KOPT-K1 (cell line): ENCODE results near the gene KIF5A.
"Not testable (repeated sequence)": the region's sequence is repeated elsewhere in the genome, so short reads cannot be mapped to it uniquely, and the experiment has no call there.

ENCODE experiments used
- H3K27ac ChIP-seq: fragments of 200-600 bp; sonication (generic); 2 replicates; pipeline ENCODE4 v1.5.1; 2016; ENCODE audit warnings: antibody characterized with exemption, mild to moderate bottlenecking, low read depth, low read length; ENCODE audit not compliant: poor library complexity, severe bottlenecking
- H3K36me3 ChIP-seq: fragments of 200-600 bp; sonication (generic); 2 replicates; pipeline ENCODE4 v1.5.1; 2017; ENCODE audit warnings: antibody characterized with exemption, mild to moderate bottlenecking, low read length, moderate library complexity; ENCODE audit not compliant: insufficient read depth
- H3K9me3 ChIP-seq: fragments of 200-600 bp; sonication (generic); 2 replicates; pipeline ENCODE4 v1.5.1; 2017; ENCODE audit warnings: antibody characterized with exemption, low read length, mild to moderate bottlenecking; ENCODE audit not compliant: insufficient read depth, poor library complexity, severe bottlenecking

The KIF5A gene

GRCh38 chr12:57549909-57550640, at the start of gene KIF5A:
TSS of gene KIF5A (plus strand) at chr12:57550044. CDS start at chr12:57550272, 228 bp downstream.
- H3K27ac ChIP-seq = no peak within 1 kb of the TSS
- no peaks in the 10 kb centered on the region for H3K36me3 ChIP-seq
- no peaks in the 10 kb centered on the region for H3K9me3 ChIP-seq

GRCh38 chr12:57500213-57500612, 49.6 kb upstream of the KIF5A start:
- no peaks in the 10 kb centered on the region for H3K9me3 ChIP-seq
- peaks cover 95% of the 10 kb centered on the region for H3K36me3 ChIP-seq
- H3K27ac ChIP-seq = no peak overlapping the region

- peaks cover 90% of the 10 kb centered on the region for H3K36me3 ChIP-seq
- not testable (repeated sequence) for H3K27ac ChIP-seq, H3K9me3 ChIP-seq
Measured at GRCh38 chr12:57502311-57502969, 47.4 kb upstream of the KIF5A start.

- H3K27ac ChIP-seq, H3K9me3 ChIP-seq: not testable (repeated sequence)
- peaks cover 84% of the 10 kb centered on the region for H3K36me3 ChIP-seq
Measured at GRCh38 chr12:57506541-57506940, 43.3 kb upstream of the KIF5A start.

GRCh38 chr12:57507796-57508195, 42.0 kb upstream of the KIF5A start:
- H3K27ac ChIP-seq, H3K9me3 ChIP-seq: not testable (repeated sequence)
- H3K36me3 ChIP-seq = peaks cover 84% of the 10 kb centered on the region

- Histone ChIP-seq H3K9me3 (no peaks in the 10 kb centered on the region), H3K36me3 (peaks cover 84% of the 10 kb centered on the region)
Measured at GRCh38 chr12:57511161-57511560, 38.7 kb upstream of the KIF5A start.

GRCh38 chr12:57511588-57512325, 38.1 kb upstream of the KIF5A start:
- H3K36me3 ChIP-seq = peaks cover 84% of the 10 kb centered on the region
- no peak overlapping the region for H3K27ac ChIP-seq
- no peaks in the 10 kb centered on the region for H3K9me3 ChIP-seq

More at GRCh38 chr12:57511161-57511560, 38.7 kb upstream of the KIF5A start:
- no peak overlapping the region for H3K27ac ChIP-seq

GRCh38 chr12:57512665-57513064, 37.2 kb upstream of the KIF5A start:
- Histone ChIP-seq H3K36me3 (peaks cover 93% of the 10 kb centered on the region), H3K27ac (no peak overlapping the region), H3K9me3 (no peaks in the 10 kb centered on the region)

- H3K27ac ChIP-seq = no peak overlapping the region
- peaks cover 99% of the 10 kb centered on the region for H3K36me3 ChIP-seq
- no peaks in the 10 kb centered on the region for H3K9me3 ChIP-seq
Measured at GRCh38 chr12:57513266-57513665, 36.6 kb upstream of the KIF5A start.

- not testable (repeated sequence) for H3K9me3 ChIP-seq, H3K27ac ChIP-seq
- peaks cover 99% of the 10 kb centered on the region for H3K36me3 ChIP-seq
Measured at GRCh38 chr12:57513677-57514076, 36.2 kb upstream of the KIF5A start.

- not testable (repeated sequence) for H3K27ac ChIP-seq, H3K9me3 ChIP-seq
- peaks cover 99% of the 10 kb centered on the region for H3K36me3 ChIP-seq
Measured at GRCh38 chr12:57514246-57514645, 35.6 kb upstream of the KIF5A start.

GRCh38 chr12:57514720-57515407, 35.0 kb upstream of the KIF5A start:
- Histone ChIP-seq H3K27ac (no peak overlapping the region), H3K9me3 (no peaks in the 10 kb centered on the region), H3K36me3 (peaks cover 98% of the 10 kb centered on the region)

- H3K9me3 ChIP-seq = no peaks in the 10 kb centered on the region
- no peak overlapping the region for H3K27ac ChIP-seq
- peaks cover 91% of the 10 kb centered on the region for H3K36me3 ChIP-seq
Measured at GRCh38 chr12:57515408-57515933, 34.4 kb upstream of the KIF5A start.

- Histone ChIP-seq H3K36me3 (peaks cover 86% of the 10 kb centered on the region), H3K9me3 (no peaks in the 10 kb centered on the region), H3K27ac (no peak overlapping the region)
Measured at GRCh38 chr12:57515934-57516541, 33.8 kb upstream of the KIF5A start.
